ENCODE results near the gene THBD.

Gene THBD

GRCh38 chr20:23019403-23019802 is 30.1 kb downstream of the THBD start:
- Histone ChIP-seq H3K4me3 (no peak overlapping the region), H3K4me1 (no peaks in the 10 kb centered on the region), H4K20me1 (no peaks in the 10 kb centered on the region), H3K27me3 (no peaks in the 10 kb centered on the region), H3K36me3 (no peaks in the 10 kb centered on the region), H3K27ac (no peak overlapping the region), H3K9me3 (no peaks in the 10 kb centered on the region), H3K9ac (no peak overlapping the region), H3K4me2 (no peak overlapping the region)
- no peak for TF ChIP-seq Cebpa-rat (IDR thresholded peaks at IDR 0.05)

GRCh38 chr20:23018941-23019340 is 30.5 kb downstream of the THBD start:
- Histone ChIP-seq H4K20me1 (no peaks in the 10 kb centered on the region), H3K9me3 (no peaks in the 10 kb centered on the region), H3K36me3 (no peaks in the 10 kb centered on the region), H3K27me3 (no peaks in the 10 kb centered on the region), H3K4me2 (no peak overlapping the region), H3K4me1 (no peaks in the 10 kb centered on the region), H3K27ac (no peak overlapping the region), H3K4me3 (no peak overlapping the region), H3K9ac (no peak overlapping the region)
- no peak for TF ChIP-seq Cebpa-rat (IDR thresholded peaks at IDR 0.05)

- H3K27me3 ChIP-seq, result no peaks in the 10 kb centered on the region
- TF ChIP-seq Cebpa-rat (IDR thresholded peaks at IDR 0.05), result no peak
Observed at GRCh38 chr20:23018432-23018831, 31.0 kb downstream of the THBD start.

GRCh38 chr20:23017516-23017915 is 32.0 kb downstream of the THBD start:
- no peak for TF ChIP-seq Cebpa-rat (IDR thresholded peaks at IDR 0.05)
- Histone ChIP-seq H4K20me1 (no peaks in the 10 kb centered on the region), H3K27ac (no peak overlapping the region), H3K9me3 (no peaks in the 10 kb centered on the region), H3K4me2 (no peak overlapping the region), H3K36me3 (no peaks in the 10 kb centered on the region), H3K27me3 (no peaks in the 10 kb centered on the region), H3K4me3 (no peak overlapping the region), H3K9ac (no peak overlapping the region), H3K4me1 (no peaks in the 10 kb centered on the region)

More at GRCh38 chr20:23018432-23018831, 31.0 kb downstream of the THBD start:
- Histone ChIP-seq H3K4me2 (no peak overlapping the region), H3K9me3 (no peaks in the 10 kb centered on the region), H3K4me1 (no peaks in the 10 kb centered on the region), H3K27ac (no peak overlapping the region), H3K4me3 (no peak overlapping the region), H4K20me1 (no peaks in the 10 kb centered on the region), H3K36me3 (no peaks in the 10 kb centered on the region), H3K9ac (no peak overlapping the region)

- H3K27me3 ChIP-seq, result no peaks in the 10 kb centered on the region
- H3K27ac ChIP-seq, result no peak overlapping the region
- H3K9ac ChIP-seq, result no peak overlapping the region
- no peaks in the 10 kb centered on the region for H3K36me3 ChIP-seq
- H3K4me2 ChIP-seq, result no peak overlapping the region
- H3K4me1 ChIP-seq, result no peaks in the 10 kb centered on the region
- H3K9me3 ChIP-seq, result no peaks in the 10 kb centered on the region
- no peak for TF ChIP-seq Cebpa-rat (IDR thresholded peaks at IDR 0.05)
- no peaks in the 10 kb centered on the region for H4K20me1 ChIP-seq
- no peak overlapping the region for H3K4me3 ChIP-seq
Observed at GRCh38 chr20:23013429-23013828, 36.0 kb downstream of the THBD start.

GRCh38 chr20:23011008-23011721 is 38.3 kb downstream of the THBD start:
- no peak overlapping the region for H3K27ac ChIP-seq
- no peak for TF ChIP-seq Cebpa-rat (IDR thresholded peaks at IDR 0.05)

GRCh38 chr20:23010096-23010495 is 39.4 kb downstream of the THBD start:
- Histone ChIP-seq H3K36me3 (no peaks in the 10 kb centered on the region), H3K27ac (no peak overlapping the region), H3K27me3 (no peaks in the 10 kb centered on the region), H3K4me3 (no peak overlapping the region), H3K4me2 (no peak overlapping the region), H3K9ac (no peak overlapping the region), H4K20me1 (no peaks in the 10 kb centered on the region), H3K4me1 (no peaks in the 10 kb centered on the region), H3K9me3 (no peaks in the 10 kb centered on the region)
- TF ChIP-seq Cebpa-rat (IDR thresholded peaks at IDR 0.05), result no peak

More at GRCh38 chr20:23011008-23011721, 38.3 kb downstream of the THBD start:
- Histone ChIP-seq H3K27me3 (no peaks in the 10 kb centered on the region), H3K4me3 (no peak overlapping the region), H3K4me1 (no peaks in the 10 kb centered on the region), H3K9ac (no peak overlapping the region), H3K36me3 (no peaks in the 10 kb centered on the region), H4K20me1 (no peaks in the 10 kb centered on the region), H3K9me3 (no peaks in the 10 kb centered on the region), H3K4me2 (no peak overlapping the region)

GRCh38 chr20:23009636-23010035 is 39.8 kb downstream of the THBD start:
- Histone ChIP-seq H3K9ac (no peak overlapping the region), H3K9me3 (no peaks in the 10 kb centered on the region), H3K36me3 (no peaks in the 10 kb centered on the region), H4K20me1 (no peaks in the 10 kb centered on the region), H3K27ac (no peak overlapping the region), H3K4me3 (no peak overlapping the region), H3K4me2 (no peak overlapping the region), H3K4me1 (no peaks in the 10 kb centered on the region), H3K27me3 (no peaks in the 10 kb centered on the region)
- no peak for TF ChIP-seq Cebpa-rat (IDR thresholded peaks at IDR 0.05)

- Histone ChIP-seq H3K27me3 (no peaks in the 10 kb centered on the region), H3K36me3 (no peaks in the 10 kb centered on the region), H3K9ac (no peak overlapping the region), H3K27ac (no peak overlapping the region), H3K4me3 (no peak overlapping the region), H3K4me1 (no peaks in the 10 kb centered on the region), H4K20me1 (no peaks in the 10 kb centered on the region), H3K4me2 (no peak overlapping the region), H3K9me3 (no peaks in the 10 kb centered on the region)
- no peak for TF ChIP-seq Cebpa-rat (IDR thresholded peaks at IDR 0.05)
Observed at GRCh38 chr20:23008667-23009066, 40.8 kb downstream of the THBD start.

- H3K27ac ChIP-seq, result no peak overlapping the region
- no peaks in the 10 kb centered on the region for H4K20me1 ChIP-seq
- H3K4me3 ChIP-seq, result no peak overlapping the region
- no peak overlapping the region for H3K9ac ChIP-seq
- no peaks in the 10 kb centered on the region for H3K4me1 ChIP-seq
- TF ChIP-seq Cebpa-rat (IDR thresholded peaks at IDR 0.05), result no peak
- H3K27me3 ChIP-seq, result no peaks in the 10 kb centered on the region
- H3K36me3 ChIP-seq, result no peaks in the 10 kb centered on the region
- H3K4me2 ChIP-seq, result no peak overlapping the region
- no peaks in the 10 kb centered on the region for H3K9me3 ChIP-seq
Observed at GRCh38 chr20:23007886-23008655, 41.4 kb downstream of the THBD start.

Measured in BLaER1 (cell line).